NCI-H1105 (cell line): Measurements from ENCODE around the gene KRTAP9-7.

ENCODE experiments used
- DNase-seq: peaks from one replicate; lab custom pipeline; 2025; lab: John Stamatoyannopoulos, UW

Gene KRTAP9-7

DNA sequence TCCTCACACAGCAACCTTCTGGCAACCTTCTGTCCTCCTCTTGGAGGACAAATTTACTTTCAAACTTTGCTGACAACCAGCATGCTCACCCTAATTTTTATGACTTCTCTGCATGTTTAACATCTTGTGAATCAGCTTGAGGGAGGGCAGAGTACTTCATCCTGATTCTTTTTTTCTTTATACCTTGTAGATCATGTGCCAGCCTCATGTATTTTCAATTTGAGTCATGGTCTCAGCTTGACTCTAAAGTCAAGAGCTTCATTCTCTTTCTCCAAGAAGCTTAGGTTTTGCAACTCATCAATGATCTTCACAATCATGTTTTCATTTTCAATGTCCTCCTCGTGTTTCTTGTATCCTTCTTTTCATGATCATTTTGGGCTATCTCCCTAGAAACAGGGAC is 3.6 kb upstream of the KRTAP9-7 start:
- no peak for DNase-seq

- DNase-seq, result no peak
Measured at GRCh38 chr17:41278176-41278955, 2.9 kb downstream of the KRTAP9-7 start.

DNA sequence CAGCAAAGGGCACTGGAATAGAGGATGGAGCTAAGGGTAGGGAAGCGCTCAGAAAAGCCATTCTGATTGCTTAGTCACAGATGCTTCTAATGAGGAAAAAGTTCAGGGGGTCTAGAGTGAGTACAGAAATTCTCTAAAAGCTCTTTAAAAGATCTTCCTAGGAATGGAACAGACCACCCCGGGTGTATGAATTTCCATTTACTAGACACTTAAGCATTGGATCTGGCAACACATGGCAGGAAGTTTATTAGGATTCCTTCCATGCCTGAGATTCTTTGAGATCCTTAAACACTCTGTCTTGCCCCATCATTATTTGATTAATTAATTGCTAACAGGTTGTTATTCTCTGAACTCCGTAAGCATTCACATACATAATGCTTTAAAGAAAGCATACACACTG is 8.5 kb downstream of the KRTAP9-7 start:
- no peak for DNase-seq

GRCh38 chr17:41284546-41284945 is 9.0 kb downstream of the KRTAP9-7 start:
- DNase-seq, result no peak

- no peak for DNase-seq
Measured at GRCh38 chr17:41287050-41287449, 11.6 kb downstream of the KRTAP9-7 start.

DNA sequence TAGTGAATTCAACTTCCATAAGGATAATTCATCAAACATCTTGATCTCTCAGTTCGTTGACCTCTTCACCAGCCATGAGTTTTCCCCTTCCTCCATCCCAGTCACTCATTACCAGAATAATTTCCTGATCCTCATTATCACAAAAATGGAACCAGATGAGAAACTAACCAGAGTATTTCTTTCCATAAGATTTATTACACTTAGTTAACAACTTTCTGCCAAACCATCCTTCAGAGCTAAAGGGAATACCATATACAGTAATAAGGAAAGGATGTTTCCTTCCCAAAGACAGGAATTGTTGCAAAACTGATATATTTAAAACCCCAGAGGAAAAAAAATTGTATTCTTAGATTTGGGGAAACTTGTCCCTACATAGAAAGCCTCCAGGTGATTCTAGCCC is 18.5 kb downstream of the KRTAP9-7 start:
- DNase-seq, result no peak

GRCh38 chr17:41296846-41297245 is 21.3 kb downstream of the KRTAP9-7 start:
- no peak for DNase-seq

- no peak for DNase-seq
Measured at GRCh38 chr17:41298458-41299135, 23.1 kb downstream of the KRTAP9-7 start.

- DNase-seq, result no peak
Measured at GRCh38 chr17:41301204-41301790, 25.8 kb downstream of the KRTAP9-7 start.

GRCh38 chr17:41301916-41302901 is 26.7 kb downstream of the KRTAP9-7 start, which contains the start of gene KRTAP29-1:
Gene KRTAP29-1, minus strand, starts transcription at chr17:41302851. Its CDS starts 0 bp downstream, at chr17:41302851.
- no peak for DNase-seq

- no peak for DNase-seq
Measured at GRCh38 chr17:41302981-41303380, 27.5 kb downstream of the KRTAP9-7 start.

- DNase-seq, result no peak
Measured at GRCh38 chr17:41304091-41304490, 28.6 kb downstream of the KRTAP9-7 start.

DNA sequence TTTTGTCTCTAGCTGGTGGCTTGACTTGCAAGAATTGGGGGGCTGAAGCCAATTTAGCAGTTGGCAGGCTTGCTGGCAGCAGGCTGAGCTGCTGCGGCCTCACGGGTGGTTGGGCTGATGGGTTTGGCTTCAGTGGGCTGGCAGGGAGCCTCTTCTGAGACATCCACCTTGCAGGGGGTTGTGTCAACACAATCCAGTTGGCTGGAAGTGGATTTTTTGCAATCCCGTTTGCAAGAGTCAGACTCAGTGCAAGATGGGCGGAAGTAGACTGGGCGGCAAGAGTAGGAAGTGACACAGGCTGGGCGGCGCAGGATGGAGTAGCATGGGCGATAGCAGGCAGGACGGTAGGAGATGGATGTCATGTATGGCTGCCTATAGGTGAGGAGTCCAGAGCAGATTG is 32.1 kb downstream of the KRTAP9-7 start:
- no peak for DNase-seq

DNA sequence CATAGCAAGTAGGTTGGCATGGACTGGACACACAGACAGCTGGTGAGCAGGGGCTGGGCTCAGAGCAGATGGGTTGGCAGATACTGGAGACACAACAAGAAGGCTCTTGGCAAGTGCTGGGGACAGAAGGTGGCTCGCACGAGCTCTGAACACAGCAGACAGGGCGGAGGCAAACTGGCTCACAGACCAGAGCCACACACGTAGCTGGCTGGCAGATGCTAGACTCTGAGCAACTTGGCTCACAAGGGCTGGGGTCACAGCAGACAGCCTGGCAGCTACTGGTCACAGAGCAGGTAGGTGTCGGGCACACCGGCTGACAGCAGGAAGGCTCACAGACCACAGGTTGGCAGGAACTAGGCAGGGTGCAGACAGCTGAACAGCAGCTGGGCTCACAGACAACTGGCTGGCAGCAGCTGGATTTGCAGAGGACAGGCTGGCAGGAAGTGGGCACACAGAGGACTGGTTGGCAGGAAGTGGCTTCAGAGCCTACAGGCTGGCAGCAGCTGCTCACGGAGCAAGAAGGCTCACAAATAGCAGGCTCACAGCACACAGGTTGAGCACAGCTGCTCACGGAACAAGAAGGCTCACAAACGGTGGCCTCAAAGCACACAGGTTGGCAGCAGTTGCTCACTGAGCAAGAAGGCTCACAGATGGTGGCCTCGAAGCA is 32.9 kb downstream of the KRTAP9-7 start:
- no peak for DNase-seq

- DNase-seq, result no peak
Measured at GRCh38 chr17:41308918-41309359, 33.4 kb downstream of the KRTAP9-7 start, which contains the start of gene KRTAP16-1. Gene KRTAP16-1, minus strand, starts transcription at chr17:41309309. Its CDS starts 56 bp downstream, at chr17:41309253.

- no peak for DNase-seq
Measured at GRCh38 chr17:41311111-41311510, 35.6 kb downstream of the KRTAP9-7 start.

DNA sequence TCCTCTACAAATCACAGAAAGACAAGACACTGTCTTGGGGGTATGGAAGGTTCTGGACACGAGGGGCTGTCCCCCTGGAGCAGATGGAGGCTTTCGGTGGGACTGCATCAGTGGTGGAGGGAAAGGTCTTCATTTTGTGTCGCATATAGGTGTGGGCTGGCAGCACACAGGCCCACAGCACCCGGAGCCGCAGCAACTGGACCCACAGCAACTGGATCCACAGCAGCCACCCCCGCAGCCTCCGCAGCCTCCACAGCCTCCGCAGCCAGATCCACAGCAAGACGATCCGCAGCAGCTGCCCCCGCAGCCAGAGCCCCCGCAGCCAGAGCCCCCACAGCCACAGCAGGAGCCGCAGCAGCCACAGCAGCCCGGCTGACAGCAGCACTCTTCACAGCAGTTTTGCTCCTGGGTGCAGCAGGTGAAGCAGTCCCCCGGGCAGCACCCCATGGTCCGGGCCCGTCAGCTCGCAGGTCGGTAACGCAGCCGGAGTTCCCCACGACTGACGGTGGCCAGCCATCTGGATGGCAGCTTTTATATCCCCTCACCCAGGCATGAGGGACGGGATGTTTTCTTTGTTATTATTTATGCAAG is 39.8 kb downstream of the KRTAP9-7 start, which contains the start of gene KRTAP17-1:
TSS of gene KRTAP17-1 (minus strand) at position 507 of the 591 bp plus-strand sequence. CDS start at position 447, 60 bp downstream.
- DNase-seq, result no peak

DNA sequence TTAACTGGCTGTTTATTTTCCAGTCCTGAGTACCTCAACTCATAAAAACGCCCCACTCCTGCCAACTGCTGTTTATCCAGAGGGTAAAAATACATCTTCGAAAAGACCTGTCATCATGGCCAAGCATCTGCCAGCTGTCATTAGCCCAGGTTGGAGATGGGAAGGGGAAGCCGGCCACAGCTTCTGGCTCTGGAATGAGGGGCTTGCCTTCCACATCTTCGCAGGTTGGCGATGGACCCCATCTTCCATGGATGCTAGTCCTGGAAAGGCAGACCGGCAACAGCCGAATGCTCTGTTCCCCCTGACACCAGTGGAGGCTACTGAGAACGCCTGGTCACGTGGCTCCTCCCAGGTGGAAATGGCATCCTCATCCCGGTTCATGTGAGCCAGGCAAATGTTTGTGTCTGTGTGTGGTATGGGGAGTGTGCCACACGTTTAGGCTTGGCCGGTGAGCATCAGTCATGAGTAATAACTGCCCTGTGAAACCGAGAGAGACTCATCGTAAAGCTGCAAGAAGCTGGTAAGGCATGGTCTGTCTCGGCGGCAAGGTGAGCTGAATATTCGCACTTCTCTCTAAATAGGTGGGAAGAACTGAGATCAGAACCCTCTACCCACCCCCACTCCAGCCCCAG is 40.4 kb downstream of the KRTAP9-7 start:
- DNase-seq, result no peak

DNA sequence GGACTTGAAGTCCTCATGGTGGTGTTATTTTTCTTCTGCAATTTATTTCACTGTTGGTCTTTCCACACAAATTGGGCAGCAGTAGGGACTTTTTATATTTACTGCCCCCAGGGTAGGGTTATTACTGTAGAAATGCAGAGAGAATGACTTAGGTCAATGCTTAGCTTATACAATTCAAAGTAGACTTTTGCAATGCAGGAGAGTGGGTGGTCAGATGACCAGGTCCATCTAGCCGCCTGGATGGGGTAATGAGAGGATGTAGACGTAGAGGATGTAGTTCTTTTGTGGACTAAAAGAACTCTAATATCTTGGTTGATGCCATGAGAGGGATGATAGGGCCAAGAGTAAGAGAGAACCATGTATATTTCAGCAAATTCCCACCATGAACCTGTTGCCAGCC is 42.7 kb downstream of the KRTAP9-7 start:
- DNase-seq, result no peak
